ENCODE measurements around the gene NFATC1.

NFATC1 gene

DNA sequence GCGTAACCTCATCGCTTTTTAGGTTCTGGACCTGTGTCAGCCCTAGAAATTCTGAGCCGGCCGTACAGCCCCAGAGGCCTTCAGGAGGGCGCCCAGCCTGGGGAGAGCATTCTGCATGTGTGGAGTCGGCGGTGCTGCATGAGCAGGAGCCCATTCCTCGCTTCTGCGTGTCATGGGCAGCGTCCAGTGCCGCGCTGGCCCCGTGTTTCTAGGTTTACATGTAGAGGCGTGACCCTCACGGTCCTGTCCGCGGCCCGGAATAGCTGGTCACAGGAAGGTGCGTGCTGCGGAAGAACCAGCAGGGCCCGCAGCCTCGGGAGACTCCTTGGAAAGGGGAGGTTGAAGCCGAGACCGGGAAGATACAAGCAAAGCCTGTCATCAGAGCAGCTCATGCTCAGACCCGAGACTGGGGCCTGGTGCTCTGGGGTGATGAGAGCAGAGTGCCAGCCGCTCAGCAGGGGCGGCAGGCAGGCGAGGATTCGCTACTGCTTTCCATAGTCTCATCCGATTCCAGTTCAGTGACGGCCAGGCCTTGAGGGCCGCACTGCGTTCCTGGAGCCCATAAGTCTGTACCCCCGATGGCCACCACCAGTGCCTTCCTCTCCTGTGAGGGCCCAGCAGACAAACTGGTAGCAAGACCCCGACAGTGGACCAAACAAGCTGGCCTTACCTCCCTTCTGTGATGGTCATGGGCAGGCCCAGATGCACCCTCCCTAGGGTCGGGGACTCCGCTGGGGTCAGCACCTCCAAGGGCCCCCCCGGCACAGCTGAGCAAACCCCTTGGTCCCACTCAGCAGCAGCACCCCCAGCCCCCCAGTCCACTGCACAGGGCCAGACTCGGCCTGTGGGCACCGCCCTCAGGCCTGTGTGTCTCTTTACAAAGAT is 15.6 kb upstream of the NFATC1 start:
- no peak overlapping the region for H3K27ac Mint-ChIP-seq
- peaks cover 7% of the 10 kb centered on the region for H3K36me3 Mint-ChIP-seq (ENCODE audit: low read depth)
- no peak overlapping the region for H3K4me3 Mint-ChIP-seq
- H3K9me3 Mint-ChIP-seq: no peaks in the 10 kb centered on the region
- peaks cover 5% of the 10 kb centered on the region for H3K4me1 Mint-ChIP-seq (ENCODE audit: low read depth)
- DNase-seq (ENCODE audit: low spot score): no peak
- no peaks in the 10 kb centered on the region for H3K27me3 Mint-ChIP-seq (ENCODE audit: low read depth)

DNA sequence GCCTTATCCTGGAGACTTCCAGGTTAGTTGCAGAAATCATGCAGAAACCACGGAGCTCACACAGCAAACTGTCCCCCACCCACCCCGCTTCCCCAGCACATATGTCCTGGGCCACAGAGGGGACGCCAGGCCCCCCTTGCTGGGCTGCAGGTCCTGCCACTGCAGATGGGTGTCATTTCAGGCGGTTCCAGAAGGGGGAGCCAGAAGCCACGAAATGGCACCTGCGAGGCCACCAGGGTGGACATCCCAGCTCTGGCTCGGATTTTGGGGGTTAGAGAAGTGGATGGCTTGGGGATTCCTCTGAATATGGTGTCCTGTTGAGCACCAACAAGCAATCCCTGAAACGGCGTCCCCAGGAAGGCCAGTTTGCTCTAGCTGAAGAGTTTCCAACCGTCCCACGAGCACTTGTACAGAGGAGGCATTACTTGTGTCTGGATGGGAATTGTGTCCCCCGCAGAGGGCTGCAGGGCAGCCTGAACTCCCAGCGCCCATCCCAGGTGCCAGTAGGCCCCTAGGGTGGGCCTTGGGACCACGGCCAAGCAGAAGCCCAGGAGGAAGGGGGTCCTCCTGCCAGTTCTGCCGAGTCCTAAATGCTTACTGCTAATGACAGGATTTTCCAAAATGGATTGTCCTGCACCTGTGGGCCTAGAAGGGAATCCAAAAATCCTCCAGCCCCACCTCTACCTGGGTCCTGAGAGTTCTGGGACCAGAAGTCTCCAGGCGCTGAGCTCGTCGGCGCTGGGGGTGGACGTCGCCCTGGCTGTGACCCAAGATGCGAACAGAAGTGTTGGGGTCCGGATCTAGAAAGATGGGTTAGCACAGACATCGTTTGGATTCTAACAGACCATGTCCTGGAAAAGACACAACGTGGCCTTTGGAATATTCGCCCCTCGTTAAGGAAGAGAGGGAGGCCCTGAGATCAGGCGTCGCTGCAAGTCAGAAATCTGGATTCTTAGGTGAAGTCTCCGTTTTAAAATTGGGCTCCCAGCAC is 14.6 kb upstream of the NFATC1 start:
- Mint-ChIP-seq H3K36me3 (ENCODE audit: low read depth) (peaks cover 7% of the 10 kb centered on the region), H3K4me1 (ENCODE audit: low read depth) (peaks cover 5% of the 10 kb centered on the region), H3K27ac (no peak overlapping the region), H3K27me3 (ENCODE audit: low read depth) (no peaks in the 10 kb centered on the region), H3K9me3 (no peaks in the 10 kb centered on the region), H3K4me3 (no peak overlapping the region)
- DNase-seq (ENCODE audit: low spot score): peak; percentile 48

DNA sequence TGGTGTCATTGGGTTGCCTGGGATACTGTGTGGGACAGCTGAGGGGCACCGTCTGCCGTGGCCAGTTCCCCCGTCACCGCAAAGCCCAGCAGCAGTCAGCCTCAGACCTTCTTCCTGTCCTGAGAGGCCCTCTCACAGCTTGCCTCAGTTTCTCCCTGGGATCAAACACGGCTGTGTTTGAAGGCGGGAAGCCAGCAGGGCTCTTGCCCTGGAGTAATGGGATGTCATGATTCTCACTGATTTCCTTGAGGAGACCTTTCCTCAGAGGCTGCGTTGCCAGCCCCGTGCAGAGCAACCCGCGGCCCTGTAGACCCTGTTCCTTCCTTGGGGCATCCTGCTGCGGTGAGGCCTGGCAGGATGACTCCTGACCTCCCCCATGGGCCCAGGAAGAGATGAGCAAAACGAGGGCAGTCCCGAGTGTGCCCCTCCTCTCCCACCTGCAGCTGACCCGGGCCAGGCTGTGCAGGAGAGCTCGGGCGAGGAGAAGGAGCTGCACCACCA is 13.9 kb upstream of the NFATC1 start:
- Mint-ChIP-seq H3K9me3 (no peaks in the 10 kb centered on the region), H3K27ac (no peak overlapping the region), H3K36me3 (ENCODE audit: low read depth) (peaks cover 7% of the 10 kb centered on the region), H3K4me1 (ENCODE audit: low read depth) (peaks cover 5% of the 10 kb centered on the region), H3K4me3 (no peak overlapping the region), H3K27me3 (ENCODE audit: low read depth) (no peaks in the 10 kb centered on the region)
- DNase-seq (ENCODE audit: low spot score): no peak

DNA sequence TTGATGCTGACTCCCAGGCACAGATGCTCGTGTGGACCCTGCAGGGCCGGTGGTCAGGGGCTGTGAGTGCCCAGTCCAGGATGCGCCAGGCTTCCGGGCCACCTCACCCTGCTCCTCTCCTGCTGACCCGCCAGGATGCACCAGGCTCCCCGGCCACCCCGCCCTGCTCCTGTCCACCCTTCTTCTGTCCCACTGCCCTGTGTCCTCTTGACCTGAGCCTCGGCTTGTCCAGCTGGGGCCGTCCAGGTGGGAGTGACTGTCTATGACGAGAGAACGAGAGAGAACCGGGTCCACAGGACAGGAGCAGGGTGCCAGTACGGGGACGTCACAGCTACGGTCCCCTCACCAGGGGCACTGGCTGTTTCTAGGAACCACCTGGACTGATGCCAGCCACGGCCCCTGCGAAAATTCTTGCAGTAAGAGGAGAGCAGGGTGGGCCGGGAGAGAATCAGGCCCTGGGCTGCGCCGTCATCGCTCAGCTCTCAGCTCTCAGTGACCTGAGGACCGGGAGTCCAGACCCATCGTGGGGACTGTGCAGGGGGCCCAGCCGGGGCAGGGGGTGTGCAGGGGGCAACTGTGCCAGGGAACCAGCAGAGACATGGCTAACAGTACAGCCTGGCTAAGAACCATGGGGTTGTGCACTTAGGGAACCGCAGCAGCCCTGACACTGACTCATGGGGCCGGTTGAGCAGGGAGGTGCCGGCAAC is 12.9 kb upstream of the NFATC1 start:
- Mint-ChIP-seq H3K9me3 (no peaks in the 10 kb centered on the region), H3K4me1 (ENCODE audit: low read depth) (peaks cover 5% of the 10 kb centered on the region), H3K27me3 (ENCODE audit: low read depth) (peaks cover 3% of the 10 kb centered on the region), H3K36me3 (ENCODE audit: low read depth) (peaks cover 6% of the 10 kb centered on the region), H3K27ac (no peak overlapping the region), H3K4me3 (no peak overlapping the region)
- no peak for DNase-seq (ENCODE audit: low spot score)

DNA sequence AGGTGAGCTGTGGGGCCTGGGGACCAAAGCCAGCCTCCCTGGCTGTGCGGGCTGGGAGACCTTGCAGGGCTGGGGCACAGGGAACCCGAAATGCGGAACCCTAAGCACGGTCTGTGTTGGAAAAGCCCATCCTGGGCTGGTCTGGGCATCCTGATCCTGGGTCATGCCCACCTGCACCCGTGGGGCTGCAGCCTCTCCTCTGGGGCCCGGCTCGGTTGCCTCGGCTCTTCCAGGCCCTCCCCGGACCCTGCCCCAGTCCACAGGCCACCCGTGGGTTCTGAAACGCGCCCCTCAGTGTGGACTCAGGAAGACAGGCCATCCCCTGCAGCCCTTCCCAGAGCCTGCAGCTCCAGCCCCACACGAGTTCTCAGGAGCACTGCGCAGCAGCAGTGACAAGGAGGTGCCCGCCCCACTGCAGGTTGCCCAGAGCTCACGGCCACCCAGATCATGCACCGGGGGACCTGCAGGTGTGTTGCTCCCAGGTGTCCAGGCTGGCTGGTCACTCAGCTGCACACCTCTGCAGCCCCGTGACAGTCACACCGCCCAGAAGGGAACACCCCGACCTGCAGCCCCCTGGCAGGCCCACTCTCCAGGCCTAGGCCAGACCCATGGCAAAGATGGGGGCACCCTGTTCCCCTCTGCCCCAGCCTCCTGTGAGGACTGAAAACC is 12.2 kb upstream of the NFATC1 start:
- Mint-ChIP-seq H3K9me3 (no peaks in the 10 kb centered on the region), H3K36me3 (ENCODE audit: low read depth) (peaks cover 2% of the 10 kb centered on the region), H3K4me1 (ENCODE audit: low read depth) (peaks cover 5% of the 10 kb centered on the region), H3K4me3 (no peak overlapping the region), H3K27me3 (ENCODE audit: low read depth) (peaks cover 7% of the 10 kb centered on the region), H3K27ac (no peak overlapping the region)
- DNase-seq (ENCODE audit: low spot score): no peak

DNA sequence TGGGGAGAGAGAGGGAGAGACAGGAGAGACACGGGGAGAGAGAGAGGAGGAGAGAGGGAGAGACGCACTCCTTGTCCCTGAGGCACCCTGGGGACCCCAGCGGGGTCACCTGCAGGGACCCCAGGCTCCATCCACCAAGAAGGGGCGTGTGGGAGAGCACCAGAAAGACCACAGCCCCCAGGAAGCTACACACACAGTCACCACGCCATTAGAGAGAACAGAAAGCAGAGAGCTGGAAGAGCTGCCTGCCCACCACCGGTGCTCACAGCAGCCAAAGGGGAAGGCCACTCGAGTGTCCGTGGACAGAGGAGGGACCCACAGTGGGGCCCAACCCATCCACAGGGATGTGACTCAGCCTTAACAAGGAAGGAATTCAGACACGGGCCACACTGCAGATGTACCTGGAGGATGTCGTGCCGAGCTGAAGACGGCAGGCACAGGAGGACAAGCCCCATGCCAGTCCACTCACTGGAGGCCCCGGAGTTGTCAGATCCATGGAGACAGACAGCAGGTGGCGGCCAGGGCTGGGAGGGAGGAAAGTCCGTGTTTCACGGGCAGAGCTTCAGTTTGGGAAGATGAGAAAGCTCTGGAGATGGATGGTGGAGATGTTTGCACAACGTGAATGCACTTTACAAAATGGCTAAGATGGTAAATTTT is 11.5 kb upstream of the NFATC1 start:
- Mint-ChIP-seq H3K9me3 (no peaks in the 10 kb centered on the region), H3K27me3 (ENCODE audit: low read depth) (peaks cover 9% of the 10 kb centered on the region), H3K4me1 (ENCODE audit: low read depth) (peaks cover 2% of the 10 kb centered on the region), H3K27ac (no peak overlapping the region), H3K4me3 (no peak overlapping the region), H3K36me3 (ENCODE audit: low read depth) (no peaks in the 10 kb centered on the region)
- no peak for DNase-seq (ENCODE audit: low spot score)

DNA sequence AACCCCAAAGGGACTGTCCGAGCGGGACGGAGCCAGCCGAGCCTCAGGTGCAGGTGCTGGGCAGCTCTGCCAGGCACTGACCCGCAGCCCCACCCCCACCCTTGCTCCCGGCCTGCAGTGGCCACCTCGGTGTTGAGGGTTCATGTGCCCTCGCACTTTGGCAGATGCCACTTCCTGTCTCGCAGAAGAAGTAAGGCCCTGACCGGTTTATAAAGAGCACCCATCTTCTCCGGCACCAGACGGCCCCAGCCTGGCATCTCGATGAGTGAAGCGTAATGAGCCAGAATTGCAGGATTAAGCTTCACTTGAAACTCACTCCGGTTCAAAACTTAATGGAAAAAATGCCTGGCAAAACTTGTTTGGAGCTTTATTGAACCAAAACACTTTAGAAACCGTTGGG is 10.9 kb upstream of the NFATC1 start:
- peaks cover 14% of the 10 kb centered on the region for H3K27me3 Mint-ChIP-seq (ENCODE audit: low read depth)
- H3K27ac Mint-ChIP-seq: no peak overlapping the region
- H3K36me3 Mint-ChIP-seq (ENCODE audit: low read depth): no peaks in the 10 kb centered on the region
- H3K9me3 Mint-ChIP-seq: no peaks in the 10 kb centered on the region
- peaks cover 1% of the 10 kb centered on the region for H3K4me1 Mint-ChIP-seq (ENCODE audit: low read depth)
- no peak overlapping the region for H3K4me3 Mint-ChIP-seq
- no peak for DNase-seq (ENCODE audit: low spot score)

DNA sequence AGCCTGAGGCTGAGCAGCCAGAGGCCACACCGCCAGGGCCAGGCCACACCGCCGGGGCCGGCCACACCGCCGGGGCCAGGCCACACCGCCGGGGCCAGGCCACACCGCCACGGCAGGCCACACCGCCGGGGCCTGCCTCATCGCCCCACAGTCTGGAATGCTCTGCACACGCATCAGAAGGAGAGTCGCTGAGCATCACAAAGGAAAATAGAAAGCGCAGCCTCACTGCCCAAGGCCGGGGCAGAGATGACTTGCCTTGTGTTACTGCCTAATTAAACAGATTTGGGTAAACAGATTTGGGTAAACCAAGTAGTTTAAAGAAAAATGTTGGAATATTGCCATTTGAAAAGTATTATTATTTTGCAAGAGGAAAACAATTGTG is 10.4 kb upstream of the NFATC1 start:
- Mint-ChIP-seq H3K36me3 (ENCODE audit: low read depth) (no peaks in the 10 kb centered on the region), H3K27me3 (ENCODE audit: low read depth) (peaks cover 16% of the 10 kb centered on the region), H3K27ac (no peak overlapping the region), H3K9me3 (no peaks in the 10 kb centered on the region), H3K4me1 (ENCODE audit: low read depth) (peaks cover 1% of the 10 kb centered on the region), H3K4me3 (no peak overlapping the region)
- DNase-seq (ENCODE audit: low spot score): no peak

DNA sequence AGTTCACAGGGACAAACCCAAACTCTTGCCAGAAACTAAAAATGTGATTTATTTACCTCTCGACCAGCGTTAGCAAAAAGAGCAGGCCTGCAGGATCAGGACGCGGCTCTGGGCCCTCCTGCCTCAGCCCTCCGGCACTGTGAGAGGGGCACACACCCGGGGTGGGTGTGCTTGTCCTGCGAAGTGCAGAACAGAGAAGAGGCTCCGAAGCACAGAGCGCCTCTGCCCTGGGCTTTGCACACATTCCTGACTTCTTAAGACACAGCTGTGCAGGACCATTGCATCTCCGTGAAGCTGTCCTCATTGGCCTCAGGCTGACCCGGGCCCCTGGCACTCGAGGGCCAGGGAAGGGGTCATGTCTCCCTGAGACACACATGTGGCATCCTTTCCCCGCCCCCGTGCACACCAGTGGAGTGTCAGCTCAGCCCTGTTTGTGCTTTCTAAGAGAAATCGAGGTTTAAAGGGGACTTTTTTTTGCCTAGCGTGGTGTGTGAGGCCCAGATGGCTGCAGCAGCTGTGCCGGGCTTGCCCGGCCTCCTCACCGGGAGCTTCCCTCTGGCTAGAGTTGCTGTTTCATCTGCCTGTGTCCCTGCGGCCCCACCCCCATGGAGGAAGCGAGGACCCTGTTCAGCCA is 9.9 kb upstream of the NFATC1 start:
- Mint-ChIP-seq H3K4me3 (no peak overlapping the region), H3K36me3 (ENCODE audit: low read depth) (no peaks in the 10 kb centered on the region), H3K9me3 (no peaks in the 10 kb centered on the region), H3K27me3 (ENCODE audit: low read depth) (peaks cover 20% of the 10 kb centered on the region), H3K4me1 (ENCODE audit: low read depth) (peaks cover 1% of the 10 kb centered on the region), H3K27ac (no peak overlapping the region)
- DNase-seq (ENCODE audit: low spot score): no peak

DNA sequence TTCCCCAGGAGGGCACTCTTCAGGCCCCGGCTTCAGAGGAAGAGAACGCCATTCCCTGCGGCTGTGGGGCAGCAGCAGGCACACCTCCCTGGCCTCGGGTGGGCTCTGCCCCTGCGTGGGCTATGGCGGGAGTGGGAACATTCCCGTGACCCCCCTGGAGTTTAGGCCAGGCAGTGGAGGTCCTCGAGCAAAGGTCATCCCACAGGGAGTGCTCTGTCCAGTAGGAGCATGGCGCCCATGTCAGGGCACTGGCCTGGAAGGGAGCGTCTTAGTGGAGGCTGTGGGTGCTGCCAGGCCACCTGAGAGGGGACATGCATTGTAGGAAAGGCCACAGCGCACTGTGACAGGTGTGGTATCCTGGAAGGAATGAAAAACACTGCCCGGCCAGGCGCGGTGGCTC is 9.2 kb upstream of the NFATC1 start:
- Mint-ChIP-seq H3K27me3 (ENCODE audit: low read depth) (peaks cover 25% of the 10 kb centered on the region), H3K9me3 (no peaks in the 10 kb centered on the region), H3K4me1 (ENCODE audit: low read depth) (peaks cover 1% of the 10 kb centered on the region), H3K27ac (no peak overlapping the region), H3K36me3 (ENCODE audit: low read depth) (no peaks in the 10 kb centered on the region), H3K4me3 (no peak overlapping the region)
- no peak for DNase-seq (ENCODE audit: low spot score)

DNA sequence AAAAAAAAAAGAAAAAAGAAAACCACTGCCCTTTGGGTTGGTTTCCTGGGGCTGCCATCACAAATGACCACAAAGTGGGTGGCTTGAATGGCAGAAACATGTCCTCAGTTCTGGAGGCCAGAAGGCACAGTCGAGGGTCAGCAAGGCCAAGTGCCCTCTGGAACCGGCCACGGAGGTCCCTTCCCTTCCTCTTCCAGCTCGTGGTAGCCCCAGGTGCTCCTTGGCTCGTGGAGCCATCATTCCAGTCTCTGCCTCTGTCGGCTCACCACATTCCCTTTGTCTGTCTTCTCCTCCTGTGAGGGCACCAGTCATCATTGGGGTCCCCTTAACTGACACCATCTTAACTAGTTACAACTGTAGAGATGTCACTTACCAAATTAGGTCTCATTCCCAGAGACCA is 8.5 kb upstream of the NFATC1 start:
- Mint-ChIP-seq H3K4me1 (ENCODE audit: low read depth) (peaks cover 3% of the 10 kb centered on the region), H3K9me3 (no peaks in the 10 kb centered on the region), H3K36me3 (ENCODE audit: low read depth) (no peaks in the 10 kb centered on the region), H3K27ac (no peak overlapping the region), H3K27me3 (ENCODE audit: low read depth) (peaks cover 29% of the 10 kb centered on the region), H3K4me3 (no peak overlapping the region)
- DNase-seq (ENCODE audit: low spot score): no peak

DNA sequence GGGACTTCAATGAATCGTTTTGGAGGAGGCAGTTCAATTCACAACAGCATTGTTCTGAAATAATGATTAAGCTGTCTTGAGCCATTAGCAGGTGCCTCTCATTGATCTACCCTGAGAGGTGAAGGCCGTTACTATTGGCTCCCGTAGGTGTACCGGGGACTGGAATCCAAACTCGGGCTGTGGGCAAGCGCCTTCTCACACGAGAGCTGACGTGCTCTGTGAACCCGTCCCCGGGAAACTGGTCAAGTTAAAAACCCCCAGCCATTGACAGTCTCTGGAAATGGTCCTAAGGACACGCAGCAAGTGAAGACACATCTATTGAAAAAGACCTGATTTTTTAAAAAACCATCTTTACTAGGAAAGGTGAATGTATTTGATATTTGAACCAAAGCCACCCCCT is 8.1 kb upstream of the NFATC1 start:
- no peaks in the 10 kb centered on the region for H3K9me3 Mint-ChIP-seq
- no peak overlapping the region for H3K4me3 Mint-ChIP-seq
- no peaks in the 10 kb centered on the region for H3K36me3 Mint-ChIP-seq (ENCODE audit: low read depth)
- no peak overlapping the region for H3K27ac Mint-ChIP-seq
- DNase-seq (ENCODE audit: low spot score): no peak
- H3K4me1 Mint-ChIP-seq (ENCODE audit: low read depth): peaks cover 3% of the 10 kb centered on the region
- H3K27me3 Mint-ChIP-seq (ENCODE audit: low read depth): peaks cover 32% of the 10 kb centered on the region
